Stimulated activated CD4-positive, alpha-beta T cell treated with anti-CD3 and anti-CD28 coated beads, TNF-alpha, amount 100 ng/mL, for 24 hours (primary cell): ENCODE data around the gene ASGR2.
"Not testable (repeated sequence)": the region's sequence is repeated elsewhere in the genome, so short reads cannot be mapped to it uniquely, and the experiment has no call there.

Experiments used
- DNase-seq, 3 experiments: peaks; one replicate each; pipeline ENCODE4 v3.0.0-alpha.2; 2020; ENCODE audit warnings: low read depth in 3 of 3

Gene ASGR2

DNA sequence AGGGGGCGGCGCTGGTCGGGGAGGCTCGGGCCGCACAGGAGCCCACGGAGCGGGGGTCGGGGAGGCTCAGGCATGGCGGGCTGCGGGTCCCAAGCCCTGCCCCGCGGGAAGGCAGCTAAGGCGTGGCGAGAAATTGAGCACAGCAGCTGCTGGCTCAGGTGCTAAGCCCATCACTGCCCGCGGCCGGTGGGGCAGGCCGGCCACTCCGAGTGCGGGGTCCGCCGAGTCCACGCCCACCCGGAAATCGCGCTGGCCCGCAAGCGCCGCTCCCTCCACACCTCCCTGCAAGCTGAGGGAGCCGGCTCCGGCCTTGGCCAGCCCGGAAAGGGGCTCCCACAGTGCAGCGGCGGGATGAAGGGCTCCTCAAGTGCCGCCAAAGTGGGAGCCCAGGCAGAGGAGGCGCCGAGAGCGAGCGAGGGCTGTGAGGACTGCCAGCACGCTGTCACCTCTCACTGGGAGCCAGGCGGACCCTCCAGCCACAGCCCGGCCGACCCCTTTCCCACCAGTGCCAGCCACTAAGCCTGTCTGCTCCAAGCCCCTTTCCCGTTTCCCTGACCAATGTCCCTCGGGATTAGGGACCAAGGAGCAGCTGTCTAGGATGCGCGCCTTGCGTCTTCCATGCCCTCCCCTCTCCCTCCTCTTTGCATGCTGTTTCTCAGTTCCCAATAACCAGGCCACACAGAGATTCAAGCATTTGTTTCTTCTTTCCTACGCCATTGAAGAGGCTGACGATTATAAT lies 13.8 kb downstream of the ASGR2 start:
- not testable (repeated sequence) for DNase-seq

- DNase-seq, result no peak
Observed at GRCh38 chr17:7098802-7099459, 15.7 kb downstream of the ASGR2 start.

- DNase-seq, result no peak
Observed at GRCh38 chr17:7097940-7098339, 16.7 kb downstream of the ASGR2 start.

DNA sequence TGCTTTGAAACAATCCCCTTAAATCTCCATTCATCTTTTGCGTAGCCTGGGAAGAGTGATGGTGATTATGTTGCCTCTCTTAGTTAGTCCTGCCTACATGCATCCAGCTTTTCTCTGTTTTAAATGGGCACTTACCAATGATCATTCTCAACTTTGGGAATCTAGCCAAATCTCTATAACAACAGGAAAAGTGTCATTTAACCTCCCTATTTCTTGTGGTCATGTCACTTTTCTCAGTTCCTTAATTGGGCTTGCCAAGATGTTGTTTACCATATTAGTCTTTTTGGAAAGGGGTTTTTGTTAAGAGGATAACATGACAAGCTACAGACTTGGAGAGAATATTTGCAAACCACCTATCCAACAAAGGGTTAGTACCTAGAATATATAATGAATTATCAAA lies 19.0 kb downstream of the ASGR2 start:
- DNase-seq, result no peak

- no peak for DNase-seq
Observed at GRCh38 chr17:7094652-7095019, 20.0 kb downstream of the ASGR2 start.

- not testable (repeated sequence) for DNase-seq
Observed at GRCh38 chr17:7091311-7092005, 23.2 kb downstream of the ASGR2 start.

- DNase-seq, result not testable (repeated sequence)
Observed at GRCh38 chr17:7089570-7089969, 25.1 kb downstream of the ASGR2 start.

GRCh38 chr17:7088442-7088841 lies 26.2 kb downstream of the ASGR2 start:
- DNase-seq, result not testable (repeated sequence)

GRCh38 chr17:7084088-7084487 lies 30.5 kb downstream of the ASGR2 start:
- DNase-seq, result no peak

GRCh38 chr17:7083592-7083991 lies 31.0 kb downstream of the ASGR2 start:
- DNase-seq, result no peak

DNA sequence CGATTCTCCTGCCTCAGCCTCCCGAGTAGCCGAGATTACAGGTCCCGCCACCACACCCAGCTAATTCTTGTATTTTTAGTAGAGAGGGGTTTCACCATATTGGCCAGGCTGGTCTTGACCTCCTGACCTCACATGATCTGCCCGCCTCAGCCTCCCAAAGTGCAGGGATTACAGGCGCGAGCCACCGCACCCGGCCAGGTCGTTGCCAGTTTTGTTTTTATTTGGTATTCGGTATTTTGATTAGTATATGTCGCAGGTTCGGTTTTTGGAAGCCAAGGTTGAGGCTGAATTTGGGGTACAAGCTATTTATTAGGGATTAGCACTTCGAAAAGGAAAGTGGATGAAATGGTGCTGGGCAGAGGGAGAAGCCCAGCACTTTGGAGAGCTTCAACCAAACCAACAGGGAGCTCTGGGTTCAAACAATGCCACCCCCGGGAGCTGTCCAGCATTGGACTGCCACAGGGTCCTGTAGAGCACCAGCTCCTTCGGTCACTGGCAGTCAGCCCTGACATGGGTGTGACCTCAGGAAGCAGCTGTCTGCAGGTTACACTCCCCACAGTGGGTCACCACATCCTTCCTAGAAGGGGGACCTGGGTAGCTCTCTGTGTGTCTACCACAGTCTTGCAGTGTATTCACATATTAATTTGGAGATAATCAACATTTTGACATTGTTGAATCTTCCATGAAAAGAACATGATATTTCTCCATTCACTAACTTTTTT lies 33.1 kb downstream of the ASGR2 start:
- DNase-seq, result no peak

- DNase-seq, result no peak
Observed at GRCh38 chr17:7080456-7081041, 34.1 kb downstream of the ASGR2 start.

- no peak for DNase-seq
Observed at GRCh38 chr17:7079581-7080455, 34.8 kb downstream of the ASGR2 start, which contains the start of gene CLEC10A. Gene CLEC10A (minus strand): TSS chr17:7080251. CDS start chr17:7078812, 1,439 bp downstream.

DNA sequence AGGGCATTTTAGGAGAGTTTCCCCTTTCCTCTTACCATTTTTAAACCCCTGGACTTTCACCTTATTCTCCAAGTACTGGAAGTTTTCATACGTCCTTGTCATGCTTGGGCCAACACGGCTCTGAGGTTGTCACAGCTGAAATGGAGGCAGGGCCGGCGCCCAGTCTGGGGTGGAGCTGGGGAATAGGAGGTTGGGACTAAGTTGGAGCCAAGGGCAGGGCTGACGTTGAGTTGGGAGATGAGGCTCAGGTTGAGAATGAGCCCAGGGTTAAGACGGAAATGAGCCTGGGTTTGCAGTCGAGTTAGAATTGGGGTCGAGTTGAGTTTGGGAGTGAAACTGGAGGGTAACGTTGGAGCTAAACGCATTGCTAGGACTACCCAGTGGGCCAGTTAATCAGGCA lies 35.9 kb downstream of the ASGR2 start:
- no peak for DNase-seq

DNA sequence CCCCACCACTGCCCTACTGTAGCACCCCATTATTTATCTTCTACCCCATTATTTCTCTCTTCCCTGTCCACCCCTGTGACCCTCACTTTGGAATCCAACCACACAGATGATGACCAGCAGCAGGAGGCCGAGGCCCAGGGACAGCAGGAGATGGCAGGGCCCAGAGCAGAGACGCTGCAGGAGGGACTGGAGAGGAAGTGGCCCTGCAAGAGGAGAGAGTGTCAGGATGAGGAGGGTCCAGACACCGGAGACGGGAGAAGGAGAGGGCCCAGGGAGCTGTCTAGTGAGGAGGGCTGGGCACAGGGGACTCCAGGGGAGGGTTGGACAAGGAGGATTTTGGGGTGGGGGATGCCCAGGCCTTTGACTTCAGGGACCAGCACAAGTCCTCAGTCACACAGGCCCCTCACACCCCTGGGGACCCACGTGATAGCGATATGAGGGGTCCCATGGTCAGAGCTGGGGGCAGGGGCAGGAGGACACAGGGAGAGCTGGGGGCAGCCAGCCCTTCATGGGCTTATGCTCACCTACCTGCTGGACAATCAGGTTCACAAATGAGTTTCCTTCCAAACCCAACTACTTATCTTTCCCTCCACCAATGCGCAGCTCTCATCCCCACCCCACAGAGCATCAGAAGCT lies 36.6 kb downstream of the ASGR2 start:
- no peak for DNase-seq

DNA sequence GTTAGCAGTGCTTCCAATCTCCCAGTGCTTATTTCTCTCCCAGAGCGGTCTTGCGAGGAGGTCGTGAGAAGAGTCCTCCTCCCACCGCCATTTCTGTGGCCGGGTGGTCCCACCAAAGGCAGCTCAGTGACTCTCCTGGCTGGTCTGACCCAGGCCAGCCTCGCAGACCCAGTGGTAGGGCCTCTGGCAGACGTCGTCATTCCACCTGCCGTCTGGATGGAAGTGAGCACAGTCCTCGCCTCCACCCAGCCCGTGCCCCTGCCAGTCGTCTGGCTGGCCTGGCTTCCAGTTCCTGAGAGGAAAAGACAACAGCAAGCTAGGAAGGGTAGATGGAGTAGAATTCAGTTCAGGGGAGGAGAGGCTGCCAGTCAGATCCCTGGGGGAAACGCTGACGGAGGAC lies 39.7 kb downstream of the ASGR2 start:
- DNase-seq, result no peak

GRCh38 chr17:7072406-7072805 lies 42.2 kb downstream of the ASGR2 start:
- DNase-seq, result no peak

- no peak for DNase-seq
Observed at GRCh38 chr17:7070712-7071111, 43.9 kb downstream of the ASGR2 start.

GRCh38 chr17:7068268-7068667 lies 46.4 kb downstream of the ASGR2 start:
- no peak for DNase-seq

DNA sequence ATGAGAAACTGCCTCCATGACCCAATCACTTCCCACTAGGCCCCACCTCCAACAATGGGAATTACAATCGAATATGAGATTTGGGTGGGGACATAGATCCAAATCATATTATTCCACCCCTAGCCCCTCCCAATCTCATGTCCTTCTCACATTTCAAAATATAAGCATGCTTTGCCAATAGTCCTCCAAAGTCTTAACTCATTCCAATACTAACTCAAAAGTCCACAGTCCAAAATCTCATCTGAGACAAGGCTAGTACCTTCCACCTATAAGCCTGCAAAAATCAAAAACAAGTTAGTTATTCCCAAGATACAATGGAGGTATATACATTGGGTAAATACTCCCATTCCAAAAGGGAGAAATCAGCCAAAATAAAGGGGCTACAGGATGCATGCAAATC lies 47.4 kb downstream of the ASGR2 start:
- DNase-seq, result no peak
